Camera-type eye (tissue), 1 donor: ENCODE results near the gene BICDL2. TPM values are rescaled to one million over a fixed set of nuclear protein-coding genes. Genes with fewer than 3 reads are reported as not detected.

Experiments
- total RNA-seq: library from RNA; depleted of rRNA; stranded (reverse); fragments of >200 nt; gene quantifications from one replicate; pipeline ENCODE4 v1.2.3, GENCODE V29; 2014

The BICDL2 gene, protein sequence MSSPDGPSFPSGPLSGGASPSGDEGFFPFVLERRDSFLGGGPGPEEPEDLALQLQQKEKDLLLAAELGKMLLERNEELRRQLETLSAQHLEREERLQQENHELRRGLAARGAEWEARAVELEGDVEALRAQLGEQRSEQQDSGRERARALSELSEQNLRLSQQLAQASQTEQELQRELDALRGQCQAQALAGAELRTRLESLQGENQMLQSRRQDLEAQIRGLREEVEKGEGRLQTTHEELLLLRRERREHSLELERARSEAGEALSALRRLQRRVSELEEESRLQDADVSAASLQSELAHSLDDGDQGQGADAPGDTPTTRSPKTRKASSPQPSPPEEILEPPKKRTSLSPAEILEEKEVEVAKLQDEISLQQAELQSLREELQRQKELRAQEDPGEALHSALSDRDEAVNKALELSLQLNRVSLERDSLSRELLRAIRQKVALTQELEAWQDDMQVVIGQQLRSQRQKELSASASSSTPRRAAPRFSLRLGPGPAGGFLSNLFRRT
- total RNA-seq, result 3.1 TPM

DNA sequence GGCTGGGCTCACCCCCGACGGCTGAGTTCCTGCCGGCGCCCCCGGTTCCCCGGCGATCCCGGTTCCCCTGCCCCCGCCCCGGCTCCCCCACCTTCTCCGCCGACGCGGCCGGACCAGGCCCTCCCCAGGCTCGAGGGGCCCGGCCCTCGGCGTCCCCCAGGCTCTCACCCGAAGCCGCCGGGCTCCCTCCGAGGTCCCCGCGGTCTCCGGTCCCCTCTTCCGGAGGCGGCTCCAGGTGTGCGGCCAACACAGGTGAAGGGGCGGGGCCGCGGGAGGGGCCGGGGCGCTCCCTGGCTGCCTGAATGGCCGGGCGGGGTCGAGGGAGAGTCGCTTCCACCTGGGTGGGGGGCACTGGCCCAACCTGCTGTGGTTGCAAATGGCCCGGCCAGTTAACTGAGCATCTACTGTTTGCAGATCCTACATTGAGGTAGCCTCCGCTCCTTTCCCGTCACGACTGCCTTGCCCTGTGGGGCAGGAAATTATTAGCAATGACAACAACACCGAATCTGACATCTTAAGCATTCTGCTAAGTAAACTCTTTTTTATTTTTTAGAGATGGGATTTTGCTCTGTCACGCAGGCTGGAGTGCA, at the start of gene BICDL2:
Gene BICDL2, minus strand, starts transcription at position 219 of the 590 bp plus-strand sequence. CDS start 1,448 bp downstream, outside the sequence.

DNA sequence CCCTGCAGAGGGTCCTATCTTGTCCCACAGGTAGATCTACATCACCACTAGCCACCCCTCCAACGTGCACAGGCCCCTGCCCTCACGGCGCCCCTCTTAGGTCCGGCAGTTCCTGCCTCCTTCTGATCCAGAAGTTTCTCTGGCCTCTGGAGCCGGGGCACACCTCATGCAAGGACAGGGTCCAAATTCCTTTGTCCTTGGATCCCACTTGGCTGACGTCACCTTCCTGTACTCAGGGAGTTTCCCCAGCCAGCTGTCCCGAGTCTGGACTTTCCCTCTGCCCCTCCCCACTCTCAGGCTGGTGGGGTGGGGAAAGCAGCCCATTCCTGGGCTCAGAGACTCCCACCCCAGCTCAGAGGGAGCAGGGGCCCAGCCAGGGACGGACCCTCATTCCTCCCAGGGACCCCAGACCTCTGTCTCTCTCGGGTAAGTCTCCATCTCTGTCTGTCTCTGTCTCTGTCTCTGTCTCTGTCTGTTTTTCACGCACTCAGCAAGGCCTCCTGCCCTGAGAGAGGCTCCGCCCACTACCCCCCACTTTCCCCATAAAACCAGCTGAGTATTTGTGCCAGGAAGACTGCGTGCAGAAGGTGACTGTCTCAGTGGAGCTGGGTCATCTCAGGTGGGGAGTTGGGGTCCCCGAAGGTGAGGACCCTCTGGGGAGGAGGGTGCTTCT, 28.5 kb upstream of the BICDL2 start, which contains the start of gene IL32:
Gene IL32, plus strand, starts transcription at position 572 of the 673 bp plus-strand sequence. CDS start 172 bp downstream, outside the sequence.

DNA sequence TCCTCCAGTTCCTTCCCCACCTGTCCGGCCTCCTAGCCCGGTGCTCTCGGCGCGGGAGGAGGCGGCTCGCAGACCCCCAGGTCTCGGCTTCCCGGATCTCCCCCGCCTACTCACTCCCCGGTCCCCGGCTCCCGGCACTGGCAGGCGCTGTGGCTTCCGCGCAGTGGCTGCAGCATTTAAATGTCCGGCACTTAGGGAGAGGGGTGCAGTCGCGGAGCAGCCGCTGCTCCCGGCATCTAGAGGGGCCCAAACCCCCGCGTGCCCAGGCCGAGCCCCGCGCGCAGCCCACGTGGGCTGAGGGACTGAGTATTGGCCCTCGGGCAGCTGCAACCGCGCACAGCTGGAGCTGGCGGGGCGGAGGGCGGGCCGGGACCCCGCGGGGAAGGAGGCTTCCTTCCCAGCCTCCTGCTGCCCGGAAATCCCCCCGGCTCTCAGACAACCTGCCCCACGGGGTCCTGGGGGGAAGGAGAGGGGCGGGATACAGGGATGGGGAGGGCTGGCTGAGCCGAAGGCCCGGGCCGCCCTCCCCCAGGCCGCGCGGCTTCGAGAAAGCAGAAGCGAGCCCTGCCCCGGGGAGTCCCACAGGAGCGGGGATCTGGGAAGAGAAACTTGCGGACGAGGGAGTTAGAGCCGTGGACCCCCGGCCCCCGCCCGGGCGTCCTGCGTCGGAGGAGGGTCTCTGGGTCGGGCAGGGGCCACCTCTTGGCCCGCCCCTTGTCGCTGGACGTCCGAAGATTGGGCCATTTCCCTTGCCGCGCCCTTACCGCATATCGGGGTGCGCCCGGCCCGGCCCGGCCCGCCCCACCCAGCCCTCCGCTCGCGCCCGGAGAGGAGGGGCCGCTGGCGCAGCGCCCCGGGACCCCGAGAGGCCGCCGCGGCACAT, 9.3 kb upstream of the BICDL2 start, which contains the start of gene MMP25:
Gene MMP25, plus strand, starts transcription at position 804 of the 883 bp plus-strand sequence. CDS start 357 bp downstream, outside the sequence.

GRCh38 chr16:3023669-3024478, 12.9 kb downstream of the BICDL2 start, which contains the start of the genes HCFC1R1 and THOC6:
TSS of gene HCFC1R1 (minus strand) at chr16:3023942. CDS start at chr16:3023941, 1 bp downstream.
TSS of gene THOC6 (plus strand) at chr16:3024035. CDS start at chr16:3024327, 292 bp downstream.

DNA sequence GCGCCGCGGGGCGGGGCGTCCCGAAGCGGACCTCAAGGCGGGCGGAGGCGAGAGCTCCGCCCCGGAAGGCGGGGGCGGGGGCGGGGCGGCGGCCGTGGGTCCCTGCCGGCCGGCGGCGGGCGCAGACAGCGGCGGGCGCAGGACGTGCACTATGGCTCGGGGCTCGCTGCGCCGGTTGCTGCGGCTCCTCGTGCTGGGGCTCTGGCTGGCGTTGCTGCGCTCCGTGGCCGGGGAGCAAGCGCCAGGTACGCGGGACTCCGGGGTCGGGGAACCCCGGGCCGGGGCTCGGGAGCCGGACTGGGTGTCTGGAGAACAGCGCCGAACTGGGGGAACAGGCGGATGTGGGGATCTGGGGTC, 16.5 kb downstream of the BICDL2 start, which contains the start of gene TNFRSF12A:
Gene TNFRSF12A, plus strand, starts transcription at position 122 of the 357 bp plus-strand sequence. Its CDS starts 30 bp downstream, at position 152.

DNA sequence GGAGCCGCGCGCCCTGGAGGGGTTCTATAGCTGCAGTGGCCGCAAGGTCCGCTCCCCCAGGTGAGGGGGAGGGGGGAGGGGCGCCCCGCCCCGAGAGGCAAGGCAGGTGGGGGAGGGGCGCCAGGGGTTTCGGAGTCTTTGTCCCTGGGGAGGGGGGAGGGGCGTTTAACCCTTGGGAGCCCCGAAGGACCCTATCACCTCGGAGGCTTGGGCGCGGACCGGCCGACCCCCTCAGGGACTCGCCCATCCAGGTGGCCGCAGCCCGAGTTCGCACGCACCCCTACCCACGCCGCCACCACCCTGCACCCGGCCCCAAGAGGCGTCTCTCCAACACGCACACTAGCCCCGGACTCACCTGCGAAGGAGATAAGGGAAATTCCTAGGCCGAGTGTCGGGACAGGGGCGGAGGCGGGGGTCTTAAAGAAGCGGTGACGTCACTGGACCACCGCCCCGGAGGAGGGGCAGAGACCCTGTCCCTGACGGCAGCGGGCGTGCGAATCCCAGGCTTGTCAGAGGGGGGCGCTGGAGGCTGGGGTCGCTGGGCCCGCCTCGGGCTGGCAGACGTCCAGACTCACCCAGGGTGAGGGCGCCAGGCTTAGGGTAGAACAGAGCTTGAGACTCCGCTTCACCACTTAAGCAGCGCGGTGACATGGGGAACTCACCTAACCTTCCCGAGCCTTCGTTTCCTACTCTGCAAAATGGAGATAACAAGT, 18.8 kb downstream of the BICDL2 start, which contains the start of gene CLDN6:
Gene CLDN6, minus strand, starts transcription at position 390 of the 713 bp plus-strand sequence. CDS start 2,162 bp downstream, outside the sequence.

DNA sequence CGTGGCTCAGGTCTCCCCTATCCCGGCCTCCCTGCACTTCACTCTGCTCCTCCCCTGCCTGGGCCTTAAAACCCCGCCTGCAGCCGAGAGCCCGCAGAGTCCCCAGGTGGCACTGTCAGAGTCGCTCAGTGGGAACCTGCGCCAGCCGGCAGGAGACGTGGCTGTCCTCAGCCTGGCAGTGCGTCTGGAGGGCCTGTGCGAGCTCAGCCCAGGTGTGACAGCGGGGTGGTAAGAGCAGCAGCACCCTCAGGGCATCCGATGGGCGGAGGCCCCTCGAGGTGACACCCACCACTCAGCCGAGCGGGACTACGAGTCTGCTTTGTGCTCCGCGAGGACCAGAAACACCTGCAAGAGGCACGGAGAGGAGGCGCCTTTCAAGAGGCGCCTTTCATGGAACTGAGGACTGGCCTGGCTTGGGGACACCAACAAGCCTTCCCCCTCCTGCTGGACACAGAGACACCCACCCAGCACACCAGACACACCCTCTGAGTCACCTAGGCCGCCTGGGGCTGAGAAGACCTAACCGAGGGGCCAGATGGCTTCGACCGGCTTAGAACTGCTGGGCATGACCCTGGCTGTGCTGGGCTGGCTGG, 23.8 kb downstream of the BICDL2 start, which contains the start of gene CLDN9:
Gene CLDN9, plus strand, starts transcription at position 96 of the 593 bp plus-strand sequence. Its CDS starts 440 bp downstream, at position 536.

GRCh38 chr16:2980227-2981176, 56.2 kb downstream of the BICDL2 start, which contains the start of gene PKMYT1:
TSS of gene PKMYT1 (minus strand) at chr16:2980446. CDS start at chr16:2979657, 789 bp downstream.

Other genes with a start within 250 kb of the BICDL2 start
- 2.9 TPM for gene PRSS33, start 249.4 kb downstream of the BICDL2 start, total RNA-seq
- not detected for gene PRSS41, start 238.5 kb downstream of the BICDL2 start, total RNA-seq
- not detected for gene PRSS21, start 219.7 kb downstream of the BICDL2 start, total RNA-seq
- 4.8 TPM for gene ZG16B, start 206.6 kb downstream of the BICDL2 start, total RNA-seq
- 1.2 TPM for gene PRSS22, start 178.8 kb downstream of the BICDL2 start, total RNA-seq
- gene FLYWCH2, start 153.7 kb downstream of the BICDL2 start, total RNA-seq, result 46.7 TPM
- gene FLYWCH1, start 125.0 kb downstream of the BICDL2 start, total RNA-seq, result 35.2 TPM
- gene KREMEN2, start 72.7 kb downstream of the BICDL2 start, total RNA-seq, result 1.6 TPM
- 23.0 TPM for gene PAQR4, start 67.6 kb downstream of the BICDL2 start, total RNA-seq
- 8.2 TPM for gene PKMYT1, start 56.5 kb downstream of the BICDL2 start, total RNA-seq
- not detected for gene CLDN9, start 24.0 kb downstream of the BICDL2 start, total RNA-seq
- gene CLDN6, start 18.8 kb downstream of the BICDL2 start, total RNA-seq, result not detected
- gene TNFRSF12A, start 16.6 kb downstream of the BICDL2 start, total RNA-seq, result 10.3 TPM
- 10.0 TPM for gene HCFC1R1, start 13.0 kb downstream of the BICDL2 start, total RNA-seq
- 10.3 TPM for gene THOC6, start 12.9 kb downstream of the BICDL2 start, total RNA-seq
- 2.1 TPM for gene MMP25, start 9.6 kb upstream of the BICDL2 start, total RNA-seq
- gene IL32, start 28.7 kb upstream of the BICDL2 start, total RNA-seq, result 33.9 TPM
- not detected for gene ZSCAN10, start 62.4 kb upstream of the BICDL2 start, total RNA-seq
- 19.0 TPM for gene ZNF205, start 75.6 kb upstream of the BICDL2 start, total RNA-seq
- 13.0 TPM for gene ZNF213, start 98.1 kb upstream of the BICDL2 start, total RNA-seq
- gene OR1F1, start 151.3 kb upstream of the BICDL2 start, total RNA-seq, result not detected
- 16.1 TPM for gene ZNF200, start 198.2 kb upstream of the BICDL2 start, total RNA-seq
- gene MEFV, start 219.7 kb upstream of the BICDL2 start, total RNA-seq, result 0.99 TPM
- gene ZNF263, start 246.5 kb upstream of the BICDL2 start, total RNA-seq, result 82.8 TPM